Peyer's patch (tissue), 4 donors: ENCODE measurements around the gene SLC4A8.

Experiments
- POLR2A ChIP-seq, 2 donors: fragments of 450-650 bp; IDR thresholded peaks; one replicate each; pipeline ENCODE4 v1.5.1; 2017; ENCODE audit warnings: antibody characterized with exemption in 2 of 2, mild to moderate bottlenecking in 2 of 2, moderate library complexity in 2 of 2
- TF ChIP-seq, protein P1 (sequence below), 6 experiments: fragments of 450-650 bp in 4 of 6; fragments of 200-600 bp in 2 of 6; sonication (generic) in 1 of 6; IDR thresholded peaks; one replicate each; pipeline ENCODE4 v1.5.1; 2017 to 2019; ENCODE audit warnings: antibody characterized with exemption in 6 of 6, mild to moderate bottlenecking in 3 of 6, moderate library complexity in 1 of 6

DNA sequence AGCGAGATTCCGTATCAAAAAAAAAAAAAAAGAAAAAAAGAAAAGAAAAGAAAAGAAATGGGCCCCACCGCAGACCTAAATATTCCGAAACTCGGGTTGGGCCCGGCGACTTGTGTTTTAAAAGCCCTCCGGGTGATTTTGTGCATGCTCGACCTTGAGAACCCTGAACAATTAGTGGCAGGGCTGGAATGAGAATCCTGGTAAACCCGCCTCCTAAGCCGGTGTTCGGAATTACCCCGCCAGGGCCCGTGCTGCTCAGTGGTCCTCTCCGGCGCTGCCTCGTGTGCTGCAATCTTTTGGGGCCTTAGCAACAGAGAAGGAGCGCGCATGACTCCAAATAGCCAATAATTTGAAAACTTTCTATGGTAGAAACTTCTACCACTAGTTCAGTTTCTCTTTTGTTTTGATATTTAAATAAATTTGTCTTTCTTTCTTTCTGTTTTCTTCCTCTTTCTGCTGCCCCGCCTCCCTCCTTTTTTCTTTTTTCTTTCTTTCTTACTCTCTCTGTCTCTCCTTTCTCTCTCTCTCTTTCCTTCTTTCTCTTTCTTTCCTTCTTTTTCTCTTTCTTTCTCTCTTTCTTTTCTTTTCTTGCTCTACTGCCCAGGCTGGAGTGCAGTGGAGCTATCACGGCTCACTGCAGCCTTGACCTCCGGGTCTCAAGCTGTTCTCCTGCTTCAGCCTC is 31.9 kb upstream of the SLC4A8 start:
- TF ChIP-seq, protein P1, sequence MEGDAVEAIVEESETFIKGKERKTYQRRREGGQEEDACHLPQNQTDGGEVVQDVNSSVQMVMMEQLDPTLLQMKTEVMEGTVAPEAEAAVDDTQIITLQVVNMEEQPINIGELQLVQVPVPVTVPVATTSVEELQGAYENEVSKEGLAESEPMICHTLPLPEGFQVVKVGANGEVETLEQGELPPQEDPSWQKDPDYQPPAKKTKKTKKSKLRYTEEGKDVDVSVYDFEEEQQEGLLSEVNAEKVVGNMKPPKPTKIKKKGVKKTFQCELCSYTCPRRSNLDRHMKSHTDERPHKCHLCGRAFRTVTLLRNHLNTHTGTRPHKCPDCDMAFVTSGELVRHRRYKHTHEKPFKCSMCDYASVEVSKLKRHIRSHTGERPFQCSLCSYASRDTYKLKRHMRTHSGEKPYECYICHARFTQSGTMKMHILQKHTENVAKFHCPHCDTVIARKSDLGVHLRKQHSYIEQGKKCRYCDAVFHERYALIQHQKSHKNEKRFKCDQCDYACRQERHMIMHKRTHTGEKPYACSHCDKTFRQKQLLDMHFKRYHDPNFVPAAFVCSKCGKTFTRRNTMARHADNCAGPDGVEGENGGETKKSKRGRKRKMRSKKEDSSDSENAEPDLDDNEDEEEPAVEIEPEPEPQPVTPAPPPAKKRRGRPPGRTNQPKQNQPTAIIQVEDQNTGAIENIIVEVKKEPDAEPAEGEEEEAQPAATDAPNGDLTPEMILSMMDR (IDR thresholded peaks at IDR 0.05) = no peak
- TF ChIP-seq POLR2A (IDR thresholded peaks at IDR 0.05) = no peak
